Measurements from ENCODE around the gene YWHAQ.

The YWHAQ gene

DNA sequence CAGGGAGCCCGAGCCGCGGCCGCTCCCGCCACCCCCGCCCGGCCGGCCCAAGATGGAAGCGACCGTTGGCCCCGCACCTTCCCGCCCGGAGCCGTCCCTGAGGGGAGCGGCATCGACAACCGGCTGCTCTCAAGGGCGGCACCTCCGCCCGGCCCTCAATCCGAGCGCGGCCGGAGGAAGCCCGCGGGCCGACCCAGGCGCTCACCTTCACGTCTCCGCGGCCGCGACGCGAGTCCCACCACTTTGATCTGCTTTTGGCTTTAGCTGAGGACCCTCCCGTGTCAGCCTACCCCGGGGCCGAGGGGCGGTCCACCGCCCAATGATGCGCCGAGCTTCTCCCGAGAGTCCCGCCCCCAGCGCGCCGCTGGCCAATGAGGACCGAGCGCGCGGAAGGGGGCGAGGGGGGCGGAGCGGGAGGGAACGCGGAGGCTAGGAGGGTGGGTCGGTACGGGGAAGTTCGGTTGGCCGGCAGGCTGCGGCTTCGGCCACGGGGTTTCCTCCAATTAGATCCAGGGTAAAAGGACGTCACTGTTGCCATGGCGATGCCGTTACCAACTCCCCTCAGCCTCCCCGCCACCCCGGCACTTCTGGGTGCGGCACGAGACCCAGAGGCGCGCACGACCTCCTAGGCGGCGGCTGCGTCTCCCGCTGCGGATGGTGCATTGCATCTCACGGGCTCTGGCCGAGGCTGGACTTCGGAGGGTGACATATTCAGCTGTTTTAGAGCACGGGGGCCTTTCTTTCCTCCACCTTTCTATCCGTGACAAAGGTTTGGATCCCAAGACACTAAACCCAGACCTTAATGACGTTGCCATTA is at the start of gene YWHAQ:
YWHAQ (minus strand) TSS at position 262 of the 817 bp plus-strand sequence. CDS start 545 bp downstream, outside the sequence.
- peak; percentile 96 for DNase-seq (ENCODE audit: low read depth)

DNA sequence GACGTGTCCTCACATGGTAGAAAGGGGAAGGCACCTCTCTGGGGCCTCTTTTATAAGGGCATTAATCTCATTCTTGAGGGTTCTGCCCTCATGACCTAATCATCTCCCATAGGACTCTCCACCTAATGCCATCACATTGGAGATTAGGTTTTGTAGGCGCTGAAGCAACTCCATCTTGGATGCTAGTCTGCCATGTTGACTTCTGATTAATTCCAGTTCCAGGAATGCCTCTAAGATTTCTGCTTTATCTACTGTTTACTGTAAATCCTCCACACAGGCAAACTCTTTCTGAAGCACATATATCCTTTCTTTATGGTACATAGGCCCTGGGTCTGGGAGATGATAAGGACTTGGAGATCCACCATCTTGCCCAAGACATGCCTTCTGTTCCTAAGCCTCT is 49.3 kb upstream of the YWHAQ start:
- DNase-seq (ENCODE audit: low read depth): no peak

DNA sequence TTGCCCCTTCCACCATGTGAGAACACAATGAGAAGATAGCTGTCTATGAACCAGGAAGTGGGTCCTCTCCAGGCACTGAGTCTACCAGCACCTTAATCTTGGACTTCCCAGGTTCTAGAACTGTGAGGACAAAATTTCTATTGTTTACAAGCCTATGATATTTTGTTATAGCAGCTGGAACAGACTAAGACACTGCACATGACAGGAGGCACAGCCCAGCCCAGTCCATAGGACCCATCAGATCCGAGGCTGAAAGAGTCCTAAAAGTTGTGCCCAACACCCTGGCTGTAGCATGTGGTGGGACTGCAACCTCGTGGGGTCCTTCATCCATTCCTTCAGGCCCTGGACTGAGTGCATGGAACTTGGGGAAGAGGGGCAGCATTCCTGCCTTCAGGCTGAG is 48.4 kb upstream of the YWHAQ start:
- no peak for DNase-seq (ENCODE audit: low read depth)

DNA sequence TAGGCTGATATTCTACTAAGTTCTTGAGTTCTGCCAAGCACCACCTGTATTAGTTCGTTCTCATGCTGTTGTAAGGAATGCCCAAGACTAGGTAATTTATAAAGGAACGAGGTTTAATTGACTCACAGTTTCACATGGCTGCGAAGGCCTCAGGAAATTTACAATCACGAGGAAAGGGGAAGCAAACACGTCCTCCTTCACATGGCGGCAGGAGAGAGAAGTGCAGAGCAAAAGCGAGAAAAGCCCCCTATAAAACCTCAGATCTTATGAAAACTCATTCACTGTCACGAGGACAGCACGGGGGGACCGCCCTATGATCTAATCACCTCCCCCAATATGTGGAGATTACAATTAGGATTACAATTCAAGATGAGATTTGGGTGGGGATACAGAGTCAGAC is 47.7 kb upstream of the YWHAQ start:
- DNase-seq (ENCODE audit: low read depth): no peak

DNA sequence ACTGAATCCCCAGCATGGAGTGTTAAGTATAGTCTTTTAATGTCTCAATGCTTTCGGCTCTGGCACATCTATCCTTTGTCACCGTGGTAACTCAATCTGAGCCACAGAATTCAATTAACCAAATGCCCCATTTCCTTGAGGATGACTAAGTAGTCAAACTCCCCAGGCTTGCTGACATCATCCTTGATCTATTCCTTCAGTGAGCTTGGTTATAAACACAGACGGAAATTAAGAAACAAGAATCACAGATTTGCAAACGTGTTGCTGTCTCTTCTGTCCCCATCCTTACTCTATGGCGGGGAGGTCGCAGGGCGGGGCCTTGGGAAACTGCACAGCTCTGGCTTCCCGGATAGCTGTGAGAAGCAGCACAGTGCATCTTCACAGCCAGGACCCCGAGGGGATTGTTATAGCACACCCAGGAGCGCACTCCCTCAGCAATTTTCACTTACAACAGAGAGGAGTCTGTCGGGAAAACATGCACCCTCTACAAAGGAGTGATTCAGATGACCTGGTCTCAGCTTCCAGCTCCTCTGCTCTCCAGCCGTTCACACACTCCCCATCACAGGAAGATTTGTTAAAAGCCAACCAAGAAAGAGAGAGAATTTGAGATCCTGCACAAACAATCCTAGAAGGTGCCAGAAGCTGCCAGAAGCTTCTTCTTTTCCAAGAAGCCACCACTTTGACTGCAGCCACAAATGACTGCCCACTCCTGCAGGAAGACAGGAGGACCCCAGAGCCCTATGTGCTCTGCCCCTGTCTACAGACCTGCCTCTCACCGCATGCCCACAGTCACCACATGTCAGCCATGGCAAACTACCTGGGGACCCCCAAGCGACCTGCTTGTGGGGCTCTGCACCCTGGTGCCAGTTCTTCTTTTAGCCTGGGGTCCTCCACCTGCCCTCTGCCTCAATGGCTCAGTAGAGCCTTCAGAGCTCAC is 44.9 kb upstream of the YWHAQ start:
- DNase-seq (ENCODE audit: low read depth): no peak

DNA sequence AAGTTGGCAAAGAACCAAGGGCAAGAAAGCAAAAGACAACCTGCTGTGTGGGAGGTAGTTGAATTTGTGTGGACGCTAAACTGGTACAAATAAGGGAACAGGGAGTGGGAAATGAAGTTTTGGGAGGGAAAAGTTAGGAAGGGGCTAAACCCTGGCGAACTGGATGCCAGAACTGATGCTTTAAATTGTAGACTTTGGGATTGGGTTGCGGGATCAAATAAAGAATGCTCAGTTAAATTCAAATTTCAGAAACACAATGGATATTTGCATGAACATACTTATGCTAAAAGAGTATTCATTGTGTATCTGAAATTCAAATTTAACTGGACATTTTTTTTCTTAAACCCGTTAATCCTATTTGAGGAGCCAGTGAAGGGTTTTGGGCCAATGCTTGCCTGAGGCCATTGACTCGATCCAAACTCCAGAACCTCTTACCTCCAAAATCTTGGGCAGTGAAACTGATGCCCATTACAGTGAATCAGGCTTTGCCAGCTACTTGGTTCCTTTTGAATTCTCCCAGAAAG is 44.2 kb upstream of the YWHAQ start:
- DNase-seq (ENCODE audit: low read depth): no peak

DNA sequence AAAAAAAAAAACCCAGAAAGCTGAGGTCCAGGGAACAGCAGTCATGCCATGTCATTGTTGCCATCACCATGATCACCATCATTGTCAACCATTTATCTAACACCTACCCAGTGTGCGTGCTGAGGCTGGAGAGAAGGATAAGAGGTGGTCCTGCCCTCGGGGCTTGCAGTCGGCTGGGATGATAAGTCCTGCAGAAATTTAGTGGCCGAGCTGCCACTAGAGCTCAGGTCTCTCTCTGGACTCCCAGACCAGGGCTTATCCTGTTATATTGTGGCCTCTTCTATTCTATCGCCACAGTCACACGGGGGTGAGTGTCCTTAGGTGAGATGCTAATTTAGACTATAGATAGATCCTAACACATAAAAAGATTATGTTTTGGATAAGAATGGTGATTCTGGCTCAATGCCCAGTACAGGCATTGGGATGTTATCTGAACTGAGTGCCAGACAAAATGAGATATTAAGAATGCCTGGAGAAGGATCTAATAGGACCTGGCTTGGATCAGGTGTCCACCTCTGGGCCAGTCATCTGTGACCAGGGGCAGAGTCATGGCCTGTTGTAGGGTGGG is 43.2 kb upstream of the YWHAQ start:
- DNase-seq (ENCODE audit: low read depth): no peak

DNA sequence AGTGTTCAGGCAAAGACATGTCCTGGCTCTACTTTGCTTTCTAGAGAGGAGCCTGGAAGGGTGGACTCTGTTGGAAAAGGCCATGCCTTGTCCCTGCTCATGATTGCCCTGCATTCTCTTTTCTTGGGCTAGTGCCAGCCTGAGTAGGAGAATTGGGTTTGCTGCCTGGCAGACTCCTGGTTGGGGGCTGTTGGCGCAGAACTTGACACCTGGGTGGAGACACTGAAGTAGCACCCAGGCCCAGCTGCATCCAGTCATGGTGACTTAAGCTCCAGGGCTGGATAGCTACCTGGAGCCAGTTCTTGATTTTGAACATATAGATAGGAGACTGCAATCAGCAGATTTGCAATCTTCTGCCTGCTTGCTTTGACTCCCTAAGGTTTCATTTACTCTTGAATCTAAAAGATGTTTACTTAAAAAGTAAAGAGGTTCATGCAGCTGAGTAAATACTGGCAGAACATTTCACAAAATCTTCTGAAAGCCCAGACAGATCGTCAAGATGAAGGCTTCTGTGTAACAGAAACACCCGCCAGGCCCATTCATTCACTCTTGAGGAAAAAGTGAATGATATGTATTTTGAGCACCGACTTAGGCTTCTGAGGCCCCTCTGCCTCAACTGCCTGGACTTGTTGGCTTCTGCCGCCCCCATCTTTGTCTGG is 38.0 kb upstream of the YWHAQ start:
- no peak for DNase-seq (ENCODE audit: low read depth)

DNA sequence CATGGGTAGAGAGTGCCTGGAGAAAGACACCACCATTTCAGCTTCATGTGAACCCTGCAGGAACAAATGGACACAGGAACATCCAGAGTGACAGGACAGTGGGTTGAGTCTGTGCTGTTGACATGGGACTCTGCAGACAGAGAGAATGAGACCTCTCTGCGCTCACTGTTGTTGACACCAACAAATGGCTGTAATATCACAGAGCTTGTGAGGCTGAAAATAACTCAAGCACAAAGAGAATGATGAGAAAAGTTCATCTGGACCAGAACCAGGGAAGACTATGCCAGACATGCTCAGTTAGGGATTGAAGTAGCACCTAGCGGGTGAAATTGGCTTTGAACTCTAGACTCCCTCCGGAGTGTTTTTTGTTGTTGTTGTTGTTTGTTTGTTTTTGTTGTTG is 37.0 kb upstream of the YWHAQ start:
- DNase-seq (ENCODE audit: low read depth): no peak

DNA sequence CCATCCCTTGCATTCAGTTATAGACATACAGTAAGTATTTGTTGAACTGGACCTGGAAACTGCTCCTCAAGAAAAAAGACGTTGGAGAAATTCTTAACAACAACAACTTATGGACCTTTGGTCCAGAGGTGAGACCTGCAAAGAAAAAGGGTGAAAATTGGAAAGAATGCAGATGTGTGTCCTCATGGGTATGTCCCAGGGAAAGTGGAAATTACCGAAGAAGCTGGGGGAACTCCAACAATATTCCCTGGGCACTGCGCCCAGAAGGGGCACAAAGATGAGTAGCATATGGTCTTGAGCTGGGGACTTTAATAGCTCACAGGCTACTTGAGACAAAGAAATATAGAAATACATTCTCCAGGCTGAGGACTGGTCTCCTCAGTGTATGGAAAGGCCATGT is 35.5 kb upstream of the YWHAQ start:
- DNase-seq (ENCODE audit: low read depth): no peak

DNA sequence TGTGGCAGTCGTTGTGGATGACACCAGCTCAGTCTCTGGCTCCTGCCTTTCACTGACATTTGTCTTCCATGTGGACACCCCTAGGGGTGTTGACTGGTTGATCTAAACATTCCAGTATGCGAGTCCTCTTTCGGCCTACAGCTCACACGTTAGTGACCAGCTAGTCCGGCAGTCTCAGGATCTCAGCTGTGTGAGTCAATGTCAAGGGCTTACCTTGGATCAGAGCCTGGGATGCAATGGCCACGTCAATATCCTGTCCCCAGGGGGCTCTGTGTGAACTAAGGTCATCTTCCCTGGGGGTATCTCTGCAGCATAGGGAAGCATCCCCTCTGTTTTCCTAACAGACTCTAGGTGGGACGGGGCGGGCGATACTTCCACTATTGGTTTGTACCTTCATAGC is 35.1 kb upstream of the YWHAQ start:
- no peak for DNase-seq (ENCODE audit: low read depth)

DNA sequence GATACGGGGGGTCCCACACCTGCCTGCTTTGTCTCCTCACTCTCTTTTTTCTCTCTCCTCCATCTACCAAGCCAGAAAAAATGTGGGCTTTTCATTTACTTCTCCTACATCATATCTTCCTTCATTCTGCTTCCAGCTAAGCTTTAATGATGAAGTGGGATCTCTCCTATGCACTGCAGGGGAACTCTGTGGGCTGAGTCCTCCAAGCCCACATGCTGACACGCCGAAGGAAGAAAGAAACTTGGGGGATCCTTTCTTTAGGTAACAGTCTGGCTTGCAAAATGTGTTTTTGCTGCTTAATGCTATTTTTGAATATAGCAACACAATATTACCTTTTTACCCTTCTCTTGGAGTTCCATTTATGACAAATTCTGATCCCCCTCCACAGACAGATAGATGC is 33.6 kb upstream of the YWHAQ start:
- no peak for DNase-seq (ENCODE audit: low read depth)

DNA sequence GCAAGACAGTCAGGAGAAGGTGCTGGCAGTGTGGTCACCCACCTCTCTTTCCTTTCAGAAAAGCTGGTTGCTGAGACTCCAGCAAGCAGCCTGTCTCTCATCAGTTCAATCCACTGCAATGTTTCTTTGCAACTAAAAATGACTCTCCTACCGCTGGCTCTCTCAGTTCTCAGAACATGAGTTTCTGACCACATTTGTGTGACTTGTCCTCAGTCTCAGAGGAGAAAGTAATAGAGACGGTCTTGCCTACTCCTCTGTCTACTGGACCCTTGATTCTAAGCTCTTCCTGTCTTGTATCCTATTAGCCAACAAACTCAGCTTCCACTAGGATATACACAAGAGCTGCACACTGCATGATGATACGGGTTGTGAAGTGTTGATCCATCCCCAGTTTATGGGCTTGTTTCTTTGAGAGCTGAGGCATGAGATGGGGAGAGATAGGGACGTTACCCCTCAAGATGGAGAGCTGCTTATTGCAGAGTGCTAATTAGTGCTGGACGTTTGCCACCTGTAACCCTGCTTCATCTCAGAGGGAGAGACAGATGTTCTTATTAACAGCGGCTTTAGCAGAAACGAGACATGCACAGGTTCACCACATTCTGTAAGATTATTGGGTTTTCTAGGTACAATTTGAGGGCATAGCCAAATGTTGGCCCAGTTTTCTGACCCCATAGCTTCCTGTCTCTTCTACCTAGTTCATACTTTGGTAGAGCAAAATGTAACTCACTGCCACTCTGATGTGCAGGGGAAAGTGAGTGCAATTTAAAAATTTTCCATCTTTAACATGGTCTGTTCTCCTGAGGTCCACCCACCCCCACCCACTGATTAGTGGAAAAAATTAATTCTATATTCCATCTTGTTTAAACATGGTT is 32.4 kb upstream of the YWHAQ start:
- DNase-seq (ENCODE audit: low read depth): no peak

DNA sequence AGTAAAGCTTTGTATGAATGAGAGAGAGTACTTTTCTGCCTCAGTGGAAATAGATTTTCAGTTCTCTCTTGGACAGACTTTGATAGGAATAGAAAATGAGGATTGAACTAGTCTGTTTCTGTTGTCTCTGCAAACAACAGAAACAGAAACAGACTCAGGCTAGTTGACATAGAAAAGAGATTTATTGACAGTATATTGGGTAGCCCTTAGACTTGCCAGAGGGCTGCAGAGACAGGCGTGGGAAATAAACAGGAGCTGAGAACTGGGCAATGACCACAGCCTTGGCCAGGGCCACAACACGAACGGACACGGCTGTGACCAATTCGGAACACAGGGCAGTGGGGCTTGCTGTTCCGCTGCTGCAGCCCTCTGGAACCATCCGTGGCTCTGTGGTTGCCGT is 30.5 kb upstream of the YWHAQ start:
- DNase-seq (ENCODE audit: low read depth): no peak

DNA sequence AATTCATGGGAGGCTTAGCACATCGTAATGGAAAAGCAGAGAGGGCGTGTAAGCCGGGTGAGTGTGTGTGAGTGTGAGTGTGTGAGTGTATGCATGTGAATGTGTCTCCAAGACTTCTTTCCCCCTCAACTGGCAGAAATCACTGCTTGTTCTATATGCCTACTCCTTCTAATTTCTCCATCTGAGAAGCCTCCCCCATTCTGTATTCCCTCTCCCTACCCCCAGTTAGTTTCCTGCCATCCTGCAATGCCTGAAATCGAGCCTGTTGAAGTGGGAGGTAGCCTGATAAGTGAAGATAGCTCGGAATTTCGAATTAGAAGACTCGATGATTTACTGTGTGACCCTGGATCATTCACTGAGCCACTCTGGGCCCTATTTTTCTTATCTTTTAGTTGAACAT is 30.0 kb upstream of the YWHAQ start:
- no peak for DNase-seq (ENCODE audit: low read depth)

DNA sequence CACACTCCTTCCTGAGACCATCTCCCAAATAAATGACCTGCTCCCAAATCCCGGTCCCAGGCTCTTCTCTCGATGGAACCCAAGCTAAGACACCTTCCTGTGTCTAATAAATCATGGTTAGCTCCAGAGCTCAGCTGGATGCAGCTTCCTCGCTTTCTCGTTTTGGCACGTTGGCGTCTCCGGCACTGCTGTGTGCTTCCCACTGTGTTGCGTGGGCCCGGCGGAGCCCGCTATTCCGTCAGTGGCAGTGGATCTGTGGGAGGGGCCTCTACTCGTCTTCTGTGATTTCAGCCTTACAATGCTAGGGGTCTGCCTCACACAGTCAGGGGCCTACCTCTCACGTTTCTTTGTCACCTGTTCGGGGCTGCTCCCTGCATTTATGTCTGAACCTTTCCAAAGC is 29.4 kb upstream of the YWHAQ start:
- DNase-seq (ENCODE audit: low read depth): no peak

DNA sequence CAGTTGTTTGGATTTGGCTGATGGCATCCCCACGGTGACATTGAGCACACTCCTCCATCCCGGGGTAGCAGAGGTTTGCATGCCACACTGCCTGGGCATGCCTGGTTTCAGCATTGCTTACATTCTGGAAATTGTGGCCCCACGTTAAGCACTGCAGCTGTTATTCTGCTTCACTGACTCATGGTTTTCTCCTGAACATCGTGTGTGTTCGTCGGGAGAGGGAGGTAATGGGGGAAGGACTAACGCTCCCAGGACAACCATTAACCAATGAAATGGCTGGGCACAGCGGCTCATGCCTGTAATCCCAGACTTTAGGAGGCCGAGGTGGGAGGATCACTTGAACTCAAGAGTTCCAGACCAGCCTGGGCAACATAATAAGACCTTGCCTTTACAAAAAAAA is 28.2 kb upstream of the YWHAQ start:
- no peak for DNase-seq (ENCODE audit: low read depth)

DNA sequence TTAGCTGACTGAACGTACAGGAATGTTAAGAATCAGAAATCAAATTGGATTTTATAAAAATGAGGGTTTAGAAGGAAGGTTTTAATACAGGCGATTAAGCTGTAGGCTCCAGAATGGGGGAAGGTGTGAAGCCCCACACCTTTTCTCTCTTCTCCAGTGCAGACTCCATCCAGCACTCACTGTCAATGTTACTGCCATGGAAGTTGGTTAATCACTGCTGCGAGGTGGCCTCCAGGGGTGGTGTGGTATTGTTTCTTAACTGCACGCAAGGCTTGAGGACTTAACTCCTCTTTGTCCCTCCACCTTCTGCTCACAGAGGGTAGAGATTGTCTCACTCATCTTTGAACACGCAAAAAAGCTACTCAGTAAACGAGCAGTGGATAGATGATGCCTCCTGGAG is 26.9 kb upstream of the YWHAQ start:
- no peak for DNase-seq (ENCODE audit: low read depth)

DNA sequence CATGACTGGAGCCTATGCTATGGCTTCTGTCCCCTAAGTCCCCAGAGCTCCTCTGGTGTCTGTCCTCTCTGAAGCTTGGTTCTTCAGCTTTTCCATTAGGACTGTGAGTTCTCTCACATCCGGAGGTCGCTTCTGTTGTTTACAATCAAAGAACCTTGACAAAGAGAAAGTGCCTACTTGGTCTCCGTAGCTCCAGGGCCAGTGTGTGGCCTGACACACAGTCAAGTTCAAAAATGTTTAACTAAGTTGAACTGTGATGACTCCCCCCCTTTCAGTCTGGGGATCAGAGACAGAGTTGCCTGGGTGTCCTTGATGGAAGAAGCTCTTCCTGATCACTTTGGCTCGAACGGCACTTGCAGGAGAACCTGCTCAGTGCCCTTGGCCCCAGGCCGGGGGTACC is 26.3 kb upstream of the YWHAQ start:
- no peak for DNase-seq (ENCODE audit: low read depth)

DNA sequence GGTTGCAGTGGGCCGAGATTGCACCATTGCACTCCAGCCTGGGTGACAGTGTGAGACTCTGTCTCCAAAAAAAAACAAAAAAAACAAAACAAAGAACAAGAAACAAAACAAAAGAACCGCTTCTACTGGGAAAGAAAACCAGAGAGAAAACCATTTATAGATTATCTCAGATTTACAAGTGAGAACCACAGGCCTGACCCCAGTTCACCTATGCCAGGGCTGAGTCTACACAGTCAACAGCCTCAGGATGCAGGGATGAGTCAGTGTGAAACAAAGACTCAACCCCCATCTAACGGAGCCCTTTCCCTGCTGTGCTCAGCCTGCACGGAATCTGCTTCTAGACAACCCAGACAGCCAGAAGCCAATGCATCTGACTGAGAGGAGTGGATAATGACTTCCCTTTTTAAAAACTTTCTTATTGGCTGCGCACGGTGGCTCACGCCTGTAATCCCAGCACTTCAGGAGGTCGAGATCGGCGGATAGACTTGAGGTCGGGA is 25.5 kb upstream of the YWHAQ start:
- DNase-seq (ENCODE audit: low read depth): peak; percentile 26
